MM.1S (cell line): Measurements from ENCODE around the gene MYOCD.

Experiments
- DNase-seq: peaks from one replicate; pipeline ENCODE4 v3.0.0-alpha.2; 2015
- H2AFZ ChIP-seq: fragments of 300-600 bp; sonication (generic); 2 replicates; pipeline ENCODE4 v1.6.0; 2016; ENCODE audit warnings: antibody characterized with exemption, low read length
- H3F3A ChIP-seq: fragments of 300-600 bp; sonication (generic); 2 replicates; pipeline ENCODE4 v1.6.1; 2016; ENCODE audit warnings: mild to moderate bottlenecking, antibody characterized with exemption, low read length, moderate library complexity, mixed read lengths; ENCODE audit not compliant: insufficient read depth
- H3K27ac ChIP-seq: fragments of 300-600 bp; sonication (generic); 2 replicates; pipeline ENCODE4 v1.5.1; 2016; ENCODE audit warnings: mild to moderate bottlenecking, low read length
- H3K27me3 ChIP-seq: fragments of 300-600 bp; sonication (generic); replicated peaks from 2 replicates; pipeline ENCODE4 v1.6.0; 2016; ENCODE audit warnings: low read length; ENCODE audit not compliant: insufficient read depth
- H3K36me3 ChIP-seq: fragments of 300-600 bp; sonication (generic); replicated peaks from 2 replicates; pipeline ENCODE4 v1.6.1; 2016; ENCODE audit warnings: mild to moderate bottlenecking, low read length, mixed read lengths; ENCODE audit not compliant: insufficient read depth
- H3K4me1 ChIP-seq: fragments of 300-600 bp; sonication (generic); 2 replicates; pipeline ENCODE4 v1.6.1; 2016; ENCODE audit warnings: low read length, mixed read lengths
- H3K4me2 ChIP-seq: fragments of 300-600 bp; sonication (generic); 2 replicates; pipeline ENCODE4 v1.6.0; 2016; ENCODE audit warnings: low read depth, low read length
- H3K4me3 ChIP-seq: fragments of 300-600 bp; sonication (generic); 2 replicates; pipeline ENCODE4 v1.5.1; 2016; ENCODE audit warnings: low read length, mixed read lengths
- H3K79me2 ChIP-seq: fragments of 300-600 bp; sonication (generic); 2 replicates; pipeline ENCODE4 v1.6.1; 2016; ENCODE audit warnings: mixed run types, low read length, mixed read lengths
- H3K9ac ChIP-seq: fragments of 300-600 bp; sonication (generic); 2 replicates; pipeline ENCODE4 v1.6.1; 2016; ENCODE audit warnings: low read length, mixed read lengths
- H3K9me2 ChIP-seq: fragments of 300-600 bp; sonication (generic); replicated peaks from 2 replicates; pipeline ENCODE4 v1.6.1; 2016; ENCODE audit warnings: mild to moderate bottlenecking, low read length, mixed read lengths; ENCODE audit not compliant: insufficient read depth
- H3K9me3 ChIP-seq: fragments of 300-600 bp; sonication (generic); replicated peaks from 2 replicates; pipeline ENCODE4 v1.6.1; 2016; ENCODE audit warnings: mild to moderate bottlenecking, low read length, mixed read lengths; ENCODE audit not compliant: insufficient read depth
- H4K20me1 ChIP-seq: fragments of 300-600 bp; sonication (generic); 2 replicates; pipeline ENCODE4 v1.6.1; 2016; ENCODE audit warnings: mild to moderate bottlenecking, low read length, moderate library complexity, mixed read lengths; ENCODE audit not compliant: insufficient read depth
- CTCF ChIP-seq: fragments of 300-600 bp; sonication (generic); IDR thresholded peaks from 2 replicates; pipeline ENCODE4 v1.5.1; 2016; ENCODE audit warnings: antibody characterized with exemption, low read length, mixed read lengths
- EZH2 ChIP-seq: fragments of 300-600 bp; sonication (generic); optimal IDR thresholded peaks from 2 replicates; pipeline ENCODE3; 2017; ENCODE audit warnings: low read depth, mild to moderate bottlenecking, antibody characterized with exemption, low read length, mixed read lengths
- EZH2phosphoT487 ChIP-seq: fragments of 300-600 bp; sonication (generic); IDR thresholded peaks from 2 replicates; pipeline ENCODE4 v1.6.1; 2018; ENCODE audit warnings: antibody characterized with exemption, low read length

MYOCD gene

GRCh38 chr17:12731839-12732238 lies 66.1 kb downstream of the MYOCD start:
- Histone ChIP-seq H3K27ac (no peak overlapping the region), H3K9me3 (no peaks in the 10 kb centered on the region), H4K20me1 (no peaks in the 10 kb centered on the region), H3F3A (no peaks in the 10 kb centered on the region), H3K9ac (no peak overlapping the region), H3K27me3 (no peaks in the 10 kb centered on the region), H3K9me2 (no peaks in the 10 kb centered on the region), H3K36me3 (no peaks in the 10 kb centered on the region), H2AFZ (no peak overlapping the region), H3K79me2 (no peaks in the 10 kb centered on the region), H3K4me1 (no peaks in the 10 kb centered on the region), H3K4me2 (no peak overlapping the region), H3K4me3 (no peak overlapping the region)
- no peak for DNase-seq
- no peak for TF ChIP-seq CTCF
- TF ChIP-seq EZH2phosphoT487 = no peak
- no peak for TF ChIP-seq EZH2

GRCh38 chr17:12732366-12732765 lies 66.7 kb downstream of the MYOCD start:
- Histone ChIP-seq H3K9ac (no peak overlapping the region), H2AFZ (no peak overlapping the region), H3K4me2 (no peak overlapping the region), H3K4me1 (no peaks in the 10 kb centered on the region), H4K20me1 (no peaks in the 10 kb centered on the region), H3K4me3 (no peak overlapping the region), H3K79me2 (no peaks in the 10 kb centered on the region), H3K27ac (no peak overlapping the region), H3K27me3 (no peaks in the 10 kb centered on the region), H3K9me2 (no peaks in the 10 kb centered on the region), H3K36me3 (no peaks in the 10 kb centered on the region), H3F3A (no peaks in the 10 kb centered on the region), H3K9me3 (no peaks in the 10 kb centered on the region)
- DNase-seq = no peak
- no peak for TF ChIP-seq EZH2
- no peak for TF ChIP-seq EZH2phosphoT487
- TF ChIP-seq CTCF = no peak

- no peak overlapping the region for H3K27ac ChIP-seq
- H3K9me3 ChIP-seq = no peaks in the 10 kb centered on the region
- no peak overlapping the region for H3K4me3 ChIP-seq
- DNase-seq = no peak
- H3K27me3 ChIP-seq = no peaks in the 10 kb centered on the region
- H3K4me1 ChIP-seq = no peaks in the 10 kb centered on the region
- TF ChIP-seq EZH2 (no peak), EZH2phosphoT487 (no peak), CTCF (no peak)
- no peak overlapping the region for H3K9ac ChIP-seq
- no peak overlapping the region for H2AFZ ChIP-seq
- no peaks in the 10 kb centered on the region for H3K36me3 ChIP-seq
- no peaks in the 10 kb centered on the region for H4K20me1 ChIP-seq
- no peaks in the 10 kb centered on the region for H3K9me2 ChIP-seq
- no peak overlapping the region for H3K4me2 ChIP-seq
- no peaks in the 10 kb centered on the region for H3K79me2 ChIP-seq
- no peaks in the 10 kb centered on the region for H3F3A ChIP-seq
Measured at GRCh38 chr17:12734926-12735325, 69.2 kb downstream of the MYOCD start.

GRCh38 chr17:12735517-12735916 lies 69.8 kb downstream of the MYOCD start:
- Histone ChIP-seq H3K27me3 (no peaks in the 10 kb centered on the region), H3K36me3 (no peaks in the 10 kb centered on the region), H4K20me1 (no peaks in the 10 kb centered on the region), H3K79me2 (no peaks in the 10 kb centered on the region), H3K9me2 (no peaks in the 10 kb centered on the region), H3K4me2 (no peak overlapping the region), H3K4me1 (no peaks in the 10 kb centered on the region), H2AFZ (no peak overlapping the region), H3K4me3 (no peak overlapping the region), H3F3A (no peaks in the 10 kb centered on the region), H3K27ac (no peak overlapping the region), H3K9ac (no peak overlapping the region), H3K9me3 (no peaks in the 10 kb centered on the region)
- no peak for DNase-seq
- TF ChIP-seq EZH2 = no peak
- TF ChIP-seq EZH2phosphoT487 = no peak
- no peak for TF ChIP-seq CTCF
